ENCODE measurements around the gene GOLGA6L24.
"Not testable (repeated sequence)": the region's sequence is repeated elsewhere in the genome, so short reads cannot be mapped to it uniquely, and the experiment has no call there.

Gene GOLGA6L24

GRCh38 chr15:28357984-28358383 is at the start of gene GOLGA6L24:
TSS of gene GOLGA6L24 (minus strand) at chr15:28358084. CDS start at chr15:28358023, 61 bp downstream.
- not testable (repeated sequence) for DNase-seq (ENCODE audit: low read depth)

GRCh38 chr15:28402774-28403435 is 45.0 kb upstream of the GOLGA6L24 start:
- not testable (repeated sequence) for DNase-seq (ENCODE audit: low read depth)

GRCh38 chr15:28396022-28396421 is 38.1 kb upstream of the GOLGA6L24 start:
- DNase-seq (ENCODE audit: low read depth), result not testable (repeated sequence)

- not testable (repeated sequence) for DNase-seq (ENCODE audit: low read depth)
These were observed 22.2 kb upstream of the GOLGA6L24 start for GRCh38 chr15:28380053-28380452.

- DNase-seq (ENCODE audit: low read depth), result not testable (repeated sequence)
These were observed 20.5 kb upstream of the GOLGA6L24 start, which contains the start of gene GOLGA8F for GRCh38 chr15:28378364-28378763. TSS of gene GOLGA8F (plus strand) at chr15:28378664. CDS start at chr15:28378762, 98 bp downstream.

GRCh38 chr15:28365502-28365901 is 7.6 kb upstream of the GOLGA6L24 start:
- not testable (repeated sequence) for DNase-seq (ENCODE audit: low read depth)

GRCh38 chr15:28322129-28322588 is 35.7 kb downstream of the GOLGA6L24 start, which contains the start of gene HERC2:
TSS of gene HERC2 (minus strand) at chr15:28322179. CDS start at chr15:28321433, 746 bp downstream.
- DNase-seq (ENCODE audit: low read depth), result not testable (repeated sequence)

GRCh38 chr15:28321358-28322078 is 36.4 kb downstream of the GOLGA6L24 start:
- not testable (repeated sequence) for DNase-seq (ENCODE audit: low read depth)

- DNase-seq (ENCODE audit: low read depth), result not testable (repeated sequence)
These were observed 38.2 kb downstream of the GOLGA6L24 start for GRCh38 chr15:28319725-28320124.

- not testable (repeated sequence) for DNase-seq (ENCODE audit: low read depth)
These were observed 39.1 kb downstream of the GOLGA6L24 start for GRCh38 chr15:28318828-28319227.

GRCh38 chr15:28318122-28318521 is 39.8 kb downstream of the GOLGA6L24 start:
- not testable (repeated sequence) for DNase-seq (ENCODE audit: low read depth)

- not testable (repeated sequence) for DNase-seq (ENCODE audit: low read depth)
These were observed 40.9 kb downstream of the GOLGA6L24 start for GRCh38 chr15:28316958-28317357.

- not testable (repeated sequence) for DNase-seq (ENCODE audit: low read depth)
These were observed 47.4 kb downstream of the GOLGA6L24 start for GRCh38 chr15:28310454-28310853.

- DNase-seq (ENCODE audit: low read depth), result not testable (repeated sequence)
These were observed 49.2 kb downstream of the GOLGA6L24 start for GRCh38 chr15:28308718-28309117.

All from stimulated activated CD4-positive, alpha-beta T cell treated with anti-CD3 and anti-CD28 coated beads, Interleukin-2, amount 100 ng/mL, for 4 hours (primary cell).